GM21367 (cell line): ENCODE measurements around the gene MS4A18.

Experiments used
- ATAC-seq: cut with Tn5 transposase; IDR thresholded peaks from one replicate; pipeline ENCODE4 v1.9.1; 2021; ENCODE audit not compliant: unreplicated experiment

MS4A18 gene

DNA sequence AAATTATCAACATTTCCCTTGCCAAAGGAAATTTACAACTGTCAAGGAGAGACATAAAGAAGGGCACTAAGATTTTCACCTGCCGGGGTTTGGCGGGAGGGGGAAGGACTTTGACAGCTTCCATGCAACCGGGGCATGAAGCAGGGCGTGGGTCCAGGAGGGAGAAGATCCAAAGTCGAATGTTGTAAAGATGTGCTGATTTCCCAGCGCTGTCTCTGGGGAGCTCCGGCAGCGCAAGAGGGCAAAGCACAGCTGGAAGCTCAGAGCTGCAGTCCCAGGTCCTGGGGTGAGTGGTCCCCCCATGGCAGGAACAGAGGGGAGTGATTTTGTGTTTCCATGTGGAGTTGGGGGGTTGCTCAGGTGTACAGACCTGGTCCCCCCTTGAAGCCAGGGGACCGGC is 60.6 kb downstream of the MS4A18 start, which contains the start of gene MS4A10:
MS4A10 (plus strand) TSS at position 198 of the 400 bp plus-strand sequence. CDS start 5,003 bp downstream, outside the sequence.
- ATAC-seq: no peak

DNA sequence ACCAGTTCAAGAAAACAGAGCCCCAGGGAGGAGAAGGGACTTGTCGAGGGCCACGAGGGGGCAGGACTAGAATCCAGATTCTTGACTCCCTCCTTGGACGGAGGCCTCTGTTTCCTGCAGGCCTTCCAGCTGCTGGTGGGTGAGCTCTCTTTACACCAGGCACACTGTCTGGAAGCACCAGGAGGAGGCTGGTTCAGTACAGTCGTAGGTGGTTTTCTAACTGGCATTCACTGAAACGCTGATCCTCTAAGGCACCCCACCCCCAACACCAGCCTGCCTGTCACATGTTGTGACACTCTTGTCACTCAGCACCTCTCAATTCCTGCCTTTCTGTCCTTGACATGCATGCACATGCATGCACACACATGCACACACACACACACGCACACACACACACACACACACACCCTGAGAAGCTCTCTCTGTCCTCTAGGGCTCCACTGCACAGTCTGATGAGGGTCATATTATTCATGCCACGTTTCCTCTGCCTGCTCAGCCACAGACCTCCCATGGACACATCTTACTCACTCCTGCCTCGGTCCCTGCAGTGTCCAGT is 61.4 kb downstream of the MS4A18 start:
- no peak for ATAC-seq

DNA sequence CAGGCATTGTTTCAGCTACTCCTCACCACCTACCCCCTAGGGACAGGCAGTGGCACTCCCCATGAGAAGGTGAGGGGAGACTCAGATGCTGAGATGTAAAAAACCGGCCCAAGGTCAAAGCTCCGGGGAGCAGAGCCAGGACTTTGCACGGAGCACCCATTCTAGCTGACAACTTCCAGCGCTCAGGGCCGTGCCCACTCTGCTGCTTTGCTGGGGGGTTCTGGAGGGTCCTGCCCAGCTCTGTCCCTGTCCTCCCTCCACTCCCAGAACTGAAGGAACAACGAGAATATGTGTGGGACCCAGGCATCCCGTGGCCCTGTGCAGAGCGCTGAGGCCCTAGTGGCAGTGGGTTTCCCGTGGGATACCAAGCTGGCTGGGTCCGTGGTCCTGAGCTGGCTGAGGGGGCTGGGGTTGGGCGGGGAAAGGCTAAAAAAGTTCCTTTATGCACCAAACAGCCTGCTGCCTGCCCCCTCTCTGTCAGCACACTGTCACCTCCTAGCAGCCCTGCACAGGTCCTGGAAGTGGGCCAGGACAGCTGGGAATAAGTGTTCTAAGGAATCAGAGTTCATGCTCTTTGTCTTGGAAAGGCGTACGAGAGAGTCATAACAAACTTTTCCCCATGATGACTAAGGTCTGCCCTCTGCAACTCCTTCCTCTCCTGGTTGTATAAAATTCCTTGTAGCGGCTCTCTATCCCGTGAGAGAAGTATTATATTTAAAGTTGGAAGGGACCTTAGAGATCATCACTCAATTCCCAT is 62.5 kb downstream of the MS4A18 start:
- ATAC-seq: no peak

DNA sequence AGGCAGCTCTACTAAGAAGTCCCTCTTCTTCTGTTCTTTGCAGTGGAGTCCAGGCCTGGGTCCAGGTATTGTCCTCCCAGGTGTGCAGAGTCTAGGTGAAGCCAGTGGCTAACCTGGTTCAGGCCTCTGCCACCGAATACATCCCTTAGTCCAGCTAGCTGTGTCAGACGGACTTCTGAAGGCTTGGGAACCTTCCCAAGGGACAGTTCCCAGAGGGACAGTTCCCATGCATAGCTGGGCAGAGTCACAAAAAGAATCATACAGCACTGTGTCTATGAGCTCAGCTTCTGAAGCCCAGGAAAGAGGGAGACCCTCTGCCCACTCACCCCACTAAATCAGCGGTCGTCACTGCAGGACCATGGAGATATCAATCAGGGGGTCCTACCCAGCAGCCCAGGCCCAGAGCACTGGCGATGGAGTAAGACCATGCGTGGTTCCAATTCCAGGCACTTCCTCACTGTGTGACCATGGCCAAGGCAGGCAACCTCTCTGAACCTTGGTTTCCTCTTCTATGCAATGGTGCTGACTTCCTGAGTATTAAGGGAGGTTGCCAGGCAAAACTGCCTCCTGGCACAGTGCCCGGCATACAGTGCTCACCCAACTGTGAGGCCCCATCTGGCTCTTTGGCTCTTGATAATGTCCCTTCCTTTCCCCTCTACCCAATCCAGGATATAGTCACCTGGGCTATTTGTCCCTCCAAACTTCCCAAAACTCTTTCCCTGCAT is 64.0 kb downstream of the MS4A18 start:
- ATAC-seq: no peak

DNA sequence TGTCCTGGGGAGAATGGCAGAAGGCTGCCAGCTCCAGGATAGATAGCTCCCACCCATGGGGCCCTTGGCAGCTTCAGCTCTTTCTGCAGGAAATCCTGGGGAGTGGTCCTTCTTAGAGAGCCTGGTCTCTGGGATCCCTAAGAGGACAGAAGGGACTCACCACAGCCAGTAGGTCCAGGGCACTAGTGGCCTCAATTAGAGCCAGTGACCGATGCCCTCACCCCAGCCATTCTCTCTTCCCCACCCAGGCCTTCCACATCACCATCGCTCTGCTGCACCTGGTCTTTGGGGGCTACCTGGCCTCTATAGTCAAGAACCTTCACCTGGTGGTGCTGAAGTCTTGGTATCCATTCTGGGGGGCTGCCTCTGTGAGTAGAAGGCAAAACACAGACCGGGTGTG is 66.2 kb downstream of the MS4A18 start:
- no peak for ATAC-seq

DNA sequence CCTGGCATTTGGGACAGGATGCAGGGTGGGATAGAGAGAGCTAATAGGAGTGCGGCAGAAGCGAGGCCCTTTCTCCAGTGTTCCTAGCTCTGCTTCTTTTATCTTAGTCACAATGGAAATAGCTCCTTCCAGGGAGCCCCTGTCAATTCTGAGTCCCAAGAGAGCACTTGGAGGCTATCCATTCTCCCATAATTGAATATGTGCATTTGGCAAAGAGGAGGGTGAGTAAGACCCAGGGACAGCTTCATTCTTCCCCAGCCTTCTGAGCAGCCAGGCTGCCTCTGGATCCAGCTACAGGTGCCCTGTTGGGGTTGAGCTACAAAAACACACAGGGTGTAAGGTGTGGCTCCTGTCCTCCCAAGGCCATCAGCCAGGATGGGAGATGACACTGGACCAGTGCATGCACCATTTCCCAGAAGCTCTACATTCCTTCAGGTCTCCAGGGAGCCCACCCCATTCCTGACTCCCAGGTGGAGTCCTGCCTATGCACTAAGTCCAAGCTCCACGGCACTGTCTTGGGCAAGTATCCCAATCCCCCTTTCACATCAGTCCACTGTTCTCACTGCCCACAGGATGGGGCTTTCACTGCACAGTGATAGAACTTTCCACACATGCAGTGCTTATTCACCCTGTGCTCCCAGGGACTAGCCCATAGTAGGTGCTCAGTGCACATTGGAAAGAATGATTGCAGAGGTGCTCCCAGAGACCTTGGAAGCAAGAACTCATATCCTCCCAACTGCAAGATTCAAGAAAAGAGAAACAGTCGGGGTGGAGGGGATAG is 66.8 kb downstream of the MS4A18 start:
- no peak for ATAC-seq

DNA sequence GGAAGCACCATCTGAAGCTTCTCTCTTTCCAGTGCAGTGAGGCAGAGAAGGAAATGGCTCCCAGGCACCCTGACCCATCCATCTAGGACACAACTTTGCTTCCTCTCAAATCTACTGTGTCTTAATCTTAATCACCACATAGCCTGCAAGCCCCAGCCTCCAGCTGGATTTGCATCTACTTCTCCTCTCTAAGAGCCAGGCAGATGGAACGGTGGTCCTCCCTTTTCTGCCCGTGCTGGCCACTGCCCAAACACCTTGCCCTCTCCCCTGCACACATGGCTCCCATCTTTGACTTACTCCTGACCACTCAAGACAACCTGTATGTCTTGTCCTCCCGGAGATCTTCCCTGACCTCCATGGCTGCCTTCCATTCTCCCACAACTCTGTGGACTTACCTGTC is 68.0 kb downstream of the MS4A18 start:
- no peak for ATAC-seq
